Stimulated activated effector memory CD8-positive, alpha-beta T cell treated with anti-CD3 and anti-CD28 coated beads, Interleukin-12 subunit alpha, Interleukin-12 subunit beta, amount 100 ng/mL, for 72 hours (primary cell): ENCODE measurements around the gene ITGB1BP1.

Source experiments
- ATAC-seq: fragments of 150-1000 bp; cut with Tn5 transposase; 2 replicates; pipeline ENCODE4 v1.10.0; 2021
- DNase-seq, 2 donors: peaks; one replicate each; pipeline ENCODE4 v3.0.0; 2021 to 2022; ENCODE audit warnings: low spot score in 2 of 2
- H3K27ac Mint-ChIP-seq: one replicate; pipeline ENCODE4 v1.8.0; 2022; ENCODE audit warnings: mild to moderate bottlenecking, mixed read lengths
- H3K36me3 Mint-ChIP-seq: one replicate; pipeline ENCODE4 v1.8.0; 2022; ENCODE audit warnings: mild to moderate bottlenecking, mixed read lengths
- H3K4me1 Mint-ChIP-seq: one replicate; pipeline ENCODE4 v1.8.0; 2022; ENCODE audit warnings: mixed read lengths
- H3K4me3 Mint-ChIP-seq: one replicate; pipeline ENCODE4 v1.8.0; 2022; ENCODE audit warnings: mild to moderate bottlenecking, mixed read lengths
- H3K9me3 Mint-ChIP-seq: one replicate; pipeline ENCODE4 v1.8.0; 2022; ENCODE audit warnings: mixed read lengths

Gene ITGB1BP1

DNA sequence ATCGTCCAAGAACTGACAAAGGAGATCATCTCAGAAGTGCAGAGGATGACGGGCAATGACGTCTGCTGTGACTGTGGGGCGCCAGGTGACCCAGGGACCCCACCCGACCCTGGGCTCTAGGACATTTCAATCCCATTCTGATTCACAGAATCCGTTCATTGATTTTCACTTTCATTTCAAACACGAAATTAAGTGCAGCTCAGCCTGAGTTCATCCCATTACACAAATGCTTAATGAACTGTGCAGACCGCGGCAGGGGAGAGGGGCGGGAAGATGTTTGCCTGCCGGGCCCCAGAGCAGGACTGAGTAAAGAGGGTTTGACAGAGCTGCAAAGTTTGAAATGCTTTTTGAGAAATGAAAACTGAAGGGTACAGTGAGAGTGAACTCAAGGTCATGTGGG, 67.1 kb downstream of the ITGB1BP1 start:
- no peaks in the 10 kb centered on the region for H3K4me1 Mint-ChIP-seq

GRCh38 chr2:9355716-9356115, 67.6 kb downstream of the ITGB1BP1 start:
- Mint-ChIP-seq H3K4me3 (no peak overlapping the region), H3K36me3 (no peaks in the 10 kb centered on the region), H3K4me1 (no peaks in the 10 kb centered on the region), H3K27ac (no peak overlapping the region), H3K9me3 (no peaks in the 10 kb centered on the region)
- DNase-seq = no peak
- no peak for ATAC-seq

More for the DNA sequence above, 67.1 kb downstream of the ITGB1BP1 start:
- ATAC-seq = no peak
- H3K9me3 Mint-ChIP-seq = no peaks in the 10 kb centered on the region
- H3K27ac Mint-ChIP-seq = no peak overlapping the region
- no peaks in the 10 kb centered on the region for H3K36me3 Mint-ChIP-seq
- no peak for DNase-seq
- no peak overlapping the region for H3K4me3 Mint-ChIP-seq

DNA sequence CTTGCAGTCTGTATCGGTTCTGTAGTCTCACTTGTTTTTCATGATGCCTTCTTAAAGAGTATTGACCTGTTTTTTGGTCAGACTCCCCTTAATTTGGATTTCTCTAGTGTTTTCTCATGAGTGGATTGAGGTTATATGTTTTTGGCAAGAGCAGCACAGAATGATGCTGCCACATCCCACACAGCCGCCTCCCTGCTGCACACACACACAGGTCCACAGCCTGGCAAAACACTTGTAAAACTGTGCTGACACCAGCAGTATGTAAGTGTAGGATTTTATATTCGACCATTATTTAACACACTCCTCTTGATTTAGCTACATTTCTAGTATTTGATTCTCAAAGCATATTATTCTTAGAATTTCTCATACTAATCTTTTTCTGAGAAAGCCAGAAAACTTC, 68.1 kb downstream of the ITGB1BP1 start:
- ATAC-seq = no peak
- Mint-ChIP-seq H3K36me3 (no peaks in the 10 kb centered on the region), H3K9me3 (no peaks in the 10 kb centered on the region), H3K27ac (no peak overlapping the region), H3K4me3 (no peak overlapping the region), H3K4me1 (no peaks in the 10 kb centered on the region)
- DNase-seq = no peak

- H3K36me3 Mint-ChIP-seq = no peaks in the 10 kb centered on the region
- H3K4me3 Mint-ChIP-seq = no peak overlapping the region
- H3K4me1 Mint-ChIP-seq = no peaks in the 10 kb centered on the region
- DNase-seq (no peak), ATAC-seq (no peak)
- no peaks in the 10 kb centered on the region for H3K9me3 Mint-ChIP-seq
- no peak overlapping the region for H3K27ac Mint-ChIP-seq
Measured at GRCh38 chr2:9354318-9354717, 69.0 kb downstream of the ITGB1BP1 start.
